IgD-negative memory B cell (primary cell): ENCODE results near the gene SESTD1. TPM values are rescaled to one million over a fixed set of nuclear protein-coding genes. Genes with fewer than 3 reads are reported as not detected.
"Not testable (repeated sequence)": the region's sequence is repeated elsewhere in the genome, so short reads cannot be mapped to it uniquely, and the experiment has no call there.

Experiments
- H3K27ac Mint-ChIP-seq, 3 donors: one replicate each; pipeline ENCODE4 v1.8.0; 2020 to 2022; ENCODE audit warnings: mild to moderate bottlenecking in 3 of 3, mixed read lengths in 3 of 3, moderate library complexity in 1 of 3
- H3K27me3 Mint-ChIP-seq: one replicate; pipeline ENCODE4 v1.8.0; 2021; ENCODE audit warnings: mixed read lengths
- H3K36me3 Mint-ChIP-seq: one replicate; pipeline ENCODE4 v1.8.0; 2020; ENCODE audit warnings: mild to moderate bottlenecking, mixed read lengths
- H3K4me1 Mint-ChIP-seq, 3 donors: one replicate each; pipeline ENCODE4 v1.8.0; 2020 to 2022; ENCODE audit warnings: mixed read lengths in 3 of 3, mild to moderate bottlenecking in 1 of 3
- H3K4me3 Mint-ChIP-seq, 4 donors: one replicate each; pipeline ENCODE4 v1.8.0; 2020 to 2022; ENCODE audit warnings: mild to moderate bottlenecking in 4 of 4, mixed read lengths in 4 of 4, moderate library complexity in 3 of 4
- H3K9me3 Mint-ChIP-seq, 3 donors: one replicate each; pipeline ENCODE4 v1.8.0; 2020 to 2021; ENCODE audit warnings: mixed read lengths in 3 of 3, mild to moderate bottlenecking in 1 of 3
- polyA plus RNA-seq: library from polyadenylated mRNA; unstranded; fragments of 300-500 nt; fragmentation: Illumina TruSeq; gene quantifications from one replicate; pipeline ENCODE4 v1.2.3, GENCODE V29; 2021

Gene SESTD1
- polyA plus RNA-seq, 1 donor from 2014 or later = 23.6 TPM

DNA sequence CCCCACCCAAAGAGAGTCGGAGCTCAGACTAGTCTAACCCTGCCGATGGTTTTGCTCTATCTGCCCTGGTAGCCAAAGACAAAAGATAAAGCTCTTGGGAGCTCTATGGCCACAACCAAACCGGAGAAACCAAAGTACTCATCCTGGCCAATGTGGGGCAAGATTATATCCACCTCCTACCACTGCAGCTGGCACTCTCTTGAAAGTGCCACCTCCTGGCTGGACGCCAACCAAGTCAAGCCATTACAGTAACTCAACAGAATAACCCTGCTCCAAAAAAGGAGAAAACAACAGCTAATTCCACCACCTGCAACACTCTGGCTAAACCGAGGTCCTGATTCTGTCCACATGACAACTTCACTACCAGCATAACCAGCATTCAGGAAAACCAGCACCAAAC is 57.6 kb downstream of the SESTD1 start:
- H3K4me1 Mint-ChIP-seq = peaks cover 11 to 24% (median 19%) of the 10 kb centered on the region in 3 donors
- H3K36me3 Mint-ChIP-seq = peaks cover 38% of the 10 kb centered on the region
- peaks cover 2 to 29% (median 28%) of the 10 kb centered on the region in 3 donors for H3K9me3 Mint-ChIP-seq
- H3K27me3 Mint-ChIP-seq = no peaks in the 10 kb centered on the region
- H3K27ac Mint-ChIP-seq = no peak overlapping the region
- peak overlapping the region in 1 of 4 donors; percentile 55 for H3K4me3 Mint-ChIP-seq

DNA sequence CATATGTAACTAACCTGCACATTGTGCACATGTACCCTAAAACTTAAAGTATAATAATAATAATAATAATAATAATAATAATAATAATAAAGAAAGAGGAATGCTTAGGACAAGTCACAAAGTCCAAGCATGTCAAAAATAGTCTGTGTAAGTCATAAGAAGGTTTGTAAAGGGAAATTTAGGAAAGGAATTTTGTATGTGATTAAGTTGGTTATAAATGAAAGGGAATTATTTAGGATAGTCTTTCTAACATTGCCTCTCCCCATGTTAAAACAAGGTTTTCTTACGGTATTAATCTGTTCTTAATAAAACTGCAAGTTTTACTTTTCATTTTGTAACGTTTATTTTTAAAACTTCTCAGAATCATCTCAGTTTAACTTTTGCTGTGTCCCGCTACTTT is 62.8 kb downstream of the SESTD1 start:
- no peak overlapping the region for H3K27ac Mint-ChIP-seq
- no peak overlapping the region for H3K4me3 Mint-ChIP-seq

DNA sequence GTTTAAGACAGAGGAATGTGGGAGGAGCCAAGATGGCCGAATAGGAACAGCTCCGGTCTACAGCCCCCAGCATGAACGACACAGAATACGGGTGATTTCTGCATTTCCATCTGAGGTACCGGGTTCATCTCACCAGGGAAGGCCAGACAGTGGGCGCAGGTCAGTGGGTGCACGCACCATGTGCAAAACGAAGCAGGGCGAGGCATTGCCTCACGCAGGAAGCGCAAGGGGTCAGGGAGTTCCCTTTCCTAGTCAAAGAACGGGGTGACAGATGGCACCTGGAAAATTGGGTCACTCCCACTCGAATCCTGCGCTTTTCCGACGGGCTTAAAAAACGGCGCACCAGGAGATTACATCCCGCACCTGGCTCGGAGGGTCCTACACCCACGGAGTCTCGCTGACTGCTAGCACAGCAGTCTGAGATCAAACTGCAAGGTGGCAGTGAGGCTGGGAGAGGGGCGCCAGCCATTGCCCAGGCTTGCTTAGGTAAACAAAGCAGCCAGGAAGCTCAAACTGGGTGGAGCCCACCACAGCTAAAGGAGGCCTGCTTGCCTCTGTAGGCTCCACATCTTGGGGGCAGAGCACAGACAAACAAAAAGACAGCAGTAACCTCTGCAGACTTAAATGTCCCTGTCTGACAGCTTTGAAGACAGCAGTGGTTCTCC is 68.6 kb downstream of the SESTD1 start:
- H3K27me3 Mint-ChIP-seq = not testable (repeated sequence)
- Mint-ChIP-seq H3K9me3 (peaks cover 8 to 13% (median 9%) of the 10 kb centered on the region in 3 donors), H3K36me3 (peaks cover 23% of the 10 kb centered on the region), H3K27ac (peak overlapping the region in 1 of 3 donors; percentile 33), H3K4me1 (peaks cover 14 to 24% (median 16%) of the 10 kb centered on the region in 3 donors), H3K4me3 (peak overlapping the region in 1 of 4 donors; percentile 71)

More for the DNA sequence above, 62.8 kb downstream of the SESTD1 start:
- H3K27me3 Mint-ChIP-seq = no peaks in the 10 kb centered on the region
- H3K4me1 Mint-ChIP-seq = peaks cover 5 to 7% (median 6%) of the 10 kb centered on the region in 3 donors
- H3K9me3 Mint-ChIP-seq = peaks cover 0 to 19% (median 11%) of the 10 kb centered on the region in 3 donors
- H3K36me3 Mint-ChIP-seq = peaks cover 19% of the 10 kb centered on the region

DNA sequence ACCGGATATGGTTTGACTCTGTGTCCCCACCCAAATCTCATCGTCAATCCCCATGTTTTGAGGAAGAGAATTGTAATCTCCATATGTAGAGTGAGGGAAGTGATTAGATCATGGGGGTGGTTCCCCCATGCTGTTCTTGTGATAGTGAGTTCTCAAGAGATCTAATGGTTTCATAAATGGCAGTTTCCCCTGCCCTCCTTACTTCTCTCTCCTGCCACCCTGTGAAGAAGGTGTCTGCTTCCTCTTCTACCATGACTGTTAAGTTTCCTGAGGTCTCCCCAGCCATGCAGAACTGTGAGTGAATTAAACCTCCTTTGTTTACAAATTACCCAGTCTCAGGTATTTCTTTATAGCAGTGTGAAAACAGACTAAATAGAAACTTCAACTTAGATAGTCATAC is 69.5 kb downstream of the SESTD1 start:
- Mint-ChIP-seq H3K9me3 (peaks cover 8 to 13% (median 11%) of the 10 kb centered on the region in 3 donors), H3K36me3 (peaks cover 27% of the 10 kb centered on the region), H3K27me3 (no peaks in the 10 kb centered on the region), H3K27ac (no peak overlapping the region), H3K4me1 (peaks cover 16 to 24% (median 16%) of the 10 kb centered on the region in 3 donors), H3K4me3 (peak overlapping the region in 2 of 4 donors; percentile 30 to 52)

DNA sequence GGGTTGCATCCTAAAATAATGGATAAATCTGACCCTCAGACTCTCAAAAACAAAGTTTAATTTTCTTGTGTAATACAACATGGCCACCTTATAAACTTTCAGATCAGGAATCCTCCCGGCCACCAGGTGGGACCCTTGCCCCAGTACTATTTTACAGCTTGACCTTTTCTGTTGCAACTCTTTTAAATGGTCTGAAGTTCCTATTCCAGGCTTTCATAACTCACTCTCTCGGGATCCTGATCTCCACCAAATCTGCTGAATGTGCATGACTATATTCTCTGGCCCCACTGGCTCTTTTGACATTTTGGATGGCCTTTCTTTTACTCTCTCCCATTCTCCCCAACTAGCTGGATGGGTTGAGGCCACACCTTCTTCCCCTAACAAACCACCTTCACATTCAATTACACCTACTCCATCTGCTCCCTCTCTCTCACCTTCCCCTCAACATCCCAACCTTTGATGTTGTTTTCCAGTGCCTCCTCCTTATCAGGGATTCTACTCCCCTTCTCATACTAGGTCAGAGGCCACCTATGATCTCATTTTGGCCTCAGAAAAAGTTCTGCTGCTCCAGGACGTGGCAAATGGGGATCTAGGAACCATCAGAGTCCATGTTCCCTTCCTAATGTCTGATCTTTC is 70.8 kb downstream of the SESTD1 start:
- no peaks in the 10 kb centered on the region for H3K27me3 Mint-ChIP-seq
- no peak overlapping the region for H3K27ac Mint-ChIP-seq
- peak overlapping the region in 2 of 4 donors; percentile 27 to 35 for H3K4me3 Mint-ChIP-seq
- H3K9me3 Mint-ChIP-seq = peaks cover 12 to 21% (median 13%) of the 10 kb centered on the region in 3 donors
- H3K4me1 Mint-ChIP-seq = peaks cover 18 to 24% (median 22%) of the 10 kb centered on the region in 3 donors
- H3K36me3 Mint-ChIP-seq = peaks cover 40% of the 10 kb centered on the region

DNA sequence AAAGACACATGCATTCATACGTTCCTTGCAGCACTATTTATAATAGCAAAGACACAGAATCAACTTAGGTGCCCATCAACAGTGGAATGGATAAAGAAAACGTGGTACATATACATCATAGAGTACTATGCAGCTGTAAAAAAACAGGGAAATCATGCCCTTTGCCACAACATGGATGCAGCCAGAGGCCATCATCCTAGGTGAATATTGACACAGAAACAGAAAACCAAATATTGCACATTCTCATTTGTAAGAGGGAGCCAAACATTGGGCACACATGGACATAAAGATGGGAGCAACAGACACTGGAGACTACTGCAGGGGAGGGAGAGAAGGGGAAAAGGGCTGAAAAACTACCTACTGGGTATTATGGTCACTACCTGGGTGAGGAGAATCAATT is 73.5 kb downstream of the SESTD1 start:
- Mint-ChIP-seq H3K4me3 (no peak overlapping the region), H3K4me1 (peaks cover 20 to 26% (median 22%) of the 10 kb centered on the region in 3 donors)

DNA sequence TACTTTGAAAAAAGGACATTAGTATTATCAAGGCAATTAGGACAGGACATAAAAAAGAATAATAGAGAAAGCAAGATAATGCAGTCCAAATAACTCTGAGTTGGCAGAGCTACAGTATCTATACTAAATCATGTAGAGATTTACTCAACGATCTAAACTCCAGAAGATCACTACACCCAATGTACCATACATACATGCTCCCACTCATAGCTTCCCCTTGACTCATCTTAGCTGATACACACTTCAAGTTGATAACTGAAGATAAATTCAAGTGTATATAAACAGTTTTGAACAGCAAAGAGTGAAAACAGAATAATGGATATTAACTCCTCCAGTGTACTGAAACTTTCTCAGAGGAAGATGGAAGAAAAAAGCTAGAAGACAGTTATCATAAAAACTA is 78.5 kb downstream of the SESTD1 start:
- H3K27ac Mint-ChIP-seq = no peak overlapping the region
- H3K9me3 Mint-ChIP-seq = peaks cover 0 to 13% (median 5%) of the 10 kb centered on the region in 3 donors

More for the DNA sequence above, 73.5 kb downstream of the SESTD1 start:
- Mint-ChIP-seq H3K27me3 (no peaks in the 10 kb centered on the region), H3K27ac (peak overlapping the region in 1 of 3 donors; percentile 9), H3K36me3 (peaks cover 43% of the 10 kb centered on the region), H3K9me3 (peaks cover 5 to 21% (median 13%) of the 10 kb centered on the region in 3 donors)

DNA sequence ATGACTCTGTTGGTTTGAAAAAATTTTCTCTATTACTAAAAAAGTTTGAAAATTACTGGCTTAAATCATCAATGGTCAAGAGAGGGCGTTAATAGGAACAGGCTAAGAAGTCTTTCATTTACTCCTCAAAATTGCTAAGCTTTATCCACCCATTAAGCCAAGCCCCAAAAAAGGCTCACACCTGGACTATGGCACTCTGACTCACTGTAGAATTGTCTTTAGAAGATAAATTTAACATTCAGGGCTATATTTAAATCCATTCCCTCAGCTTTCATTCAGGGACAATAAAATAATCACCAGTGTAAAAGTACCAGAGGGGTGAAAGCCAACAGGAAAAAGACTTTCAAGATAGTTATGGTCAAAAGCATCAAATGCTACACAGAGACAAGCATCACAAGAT is 80.0 kb downstream of the SESTD1 start:
- H3K4me3 Mint-ChIP-seq = no peak overlapping the region
- peaks cover 17% of the 10 kb centered on the region for H3K36me3 Mint-ChIP-seq
- H3K27me3 Mint-ChIP-seq = no peaks in the 10 kb centered on the region
- H3K9me3 Mint-ChIP-seq = peaks cover 0 to 6% (median 3%) of the 10 kb centered on the region in 3 donors
- H3K4me1 Mint-ChIP-seq = peaks cover 8 to 24% (median 19%) of the 10 kb centered on the region in 3 donors
- peak overlapping the region in 1 of 3 donors; percentile 61 for H3K27ac Mint-ChIP-seq

More for the DNA sequence above, 78.5 kb downstream of the SESTD1 start:
- Mint-ChIP-seq H3K36me3 (peaks cover 27% of the 10 kb centered on the region), H3K4me3 (no peak overlapping the region), H3K4me1 (peaks cover 10 to 15% (median 14%) of the 10 kb centered on the region in 3 donors), H3K27me3 (no peaks in the 10 kb centered on the region)

DNA sequence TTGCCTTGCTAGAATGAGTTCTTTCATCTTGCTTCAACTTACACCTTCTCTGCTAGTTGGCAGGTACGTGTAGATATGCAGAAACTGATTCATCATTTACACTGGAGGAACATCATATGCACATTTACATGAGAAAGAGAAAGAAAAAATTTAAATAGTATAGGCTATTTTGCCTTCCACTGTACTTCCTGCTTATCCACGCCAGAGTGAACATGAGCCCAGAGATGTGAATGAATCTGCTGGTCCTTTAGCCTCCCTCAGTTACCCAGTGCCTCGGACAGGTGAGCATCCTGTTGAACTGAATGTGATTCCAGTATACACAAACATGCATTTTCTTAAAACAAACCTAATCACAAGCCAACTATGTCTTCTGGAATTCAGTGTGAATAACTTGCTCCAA is 83.6 kb downstream of the SESTD1 start:
- no peaks in the 10 kb centered on the region for H3K27me3 Mint-ChIP-seq
- peaks cover 0 to 2% (median 0%) of the 10 kb centered on the region in 3 donors for H3K9me3 Mint-ChIP-seq
- peaks cover 2% of the 10 kb centered on the region for H3K36me3 Mint-ChIP-seq
- H3K4me1 Mint-ChIP-seq = peaks cover 0 to 18% (median 17%) of the 10 kb centered on the region in 3 donors
- H3K4me3 Mint-ChIP-seq = no peak overlapping the region
- H3K27ac Mint-ChIP-seq = peak overlapping the region in 1 of 3 donors; percentile 8

DNA sequence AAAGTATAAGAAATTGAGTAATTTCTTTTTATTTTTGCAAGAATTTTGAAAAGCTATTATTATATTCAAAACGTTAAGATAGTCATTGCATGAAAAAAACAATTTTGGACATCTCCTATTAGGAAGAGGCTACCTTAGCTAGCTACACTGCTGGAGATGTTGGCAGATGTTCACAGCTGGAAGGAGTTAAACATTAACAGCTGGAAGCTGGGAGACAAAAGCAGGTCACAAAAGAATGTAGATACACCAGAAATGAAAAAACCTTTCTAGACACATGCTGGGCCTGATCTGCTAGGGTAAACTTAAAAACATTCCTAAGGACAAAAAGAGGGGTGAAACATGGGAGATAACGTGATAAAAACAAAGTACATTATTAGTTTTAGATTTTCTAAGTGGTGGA is 84.4 kb downstream of the SESTD1 start:
- no peak overlapping the region for H3K4me3 Mint-ChIP-seq
- no peaks in the 10 kb centered on the region for H3K27me3 Mint-ChIP-seq
- peaks cover 2% of the 10 kb centered on the region for H3K36me3 Mint-ChIP-seq
- H3K4me1 Mint-ChIP-seq = peaks cover 1 to 18% (median 17%) of the 10 kb centered on the region in 3 donors
- no peak overlapping the region for H3K27ac Mint-ChIP-seq
- H3K9me3 Mint-ChIP-seq = peaks cover 0 to 2% (median 0%) of the 10 kb centered on the region in 3 donors

DNA sequence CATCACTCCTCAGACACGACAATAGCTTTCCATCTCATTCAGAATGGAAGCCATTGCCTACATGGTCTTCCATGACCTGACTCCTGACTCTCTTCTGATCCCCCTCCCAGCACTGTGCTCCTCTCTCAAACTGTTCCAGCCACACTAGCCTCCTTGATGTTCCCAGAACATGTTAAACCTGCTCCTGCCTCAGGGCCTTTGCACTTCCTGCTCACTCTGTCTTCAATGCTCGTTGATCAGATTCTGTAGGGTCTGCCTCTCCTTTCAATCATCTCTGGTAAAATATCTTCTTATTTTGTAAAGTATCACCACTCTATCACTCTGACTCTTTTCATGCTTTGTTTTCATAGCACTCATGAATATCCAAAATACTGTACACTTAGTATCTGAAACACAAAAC is 84.9 kb downstream of the SESTD1 start:
- Mint-ChIP-seq H3K9me3 (peaks cover 0 to 2% (median 0%) of the 10 kb centered on the region in 3 donors), H3K4me1 (peaks cover 1 to 18% (median 14%) of the 10 kb centered on the region in 3 donors), H3K27ac (no peak overlapping the region), H3K27me3 (no peaks in the 10 kb centered on the region), H3K4me3 (no peak overlapping the region), H3K36me3 (peaks cover 2% of the 10 kb centered on the region)

DNA sequence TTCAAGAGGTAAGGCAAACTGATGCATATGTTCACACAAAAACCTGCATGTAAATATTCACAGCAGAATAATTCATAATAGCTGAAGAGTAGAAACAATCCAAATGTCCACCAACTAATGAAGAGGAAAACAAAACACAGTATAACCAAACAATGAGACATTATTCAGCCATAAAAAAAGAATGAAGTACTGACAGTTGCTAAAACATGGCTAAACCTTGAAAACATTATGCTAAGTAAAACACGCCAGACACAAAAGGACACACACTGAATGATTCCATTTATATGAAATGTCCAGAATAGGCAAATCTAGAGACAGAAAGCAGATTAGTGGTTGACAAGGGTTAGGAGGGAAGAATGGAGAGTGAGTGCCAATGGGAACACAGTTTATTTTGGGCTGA is 86.9 kb downstream of the SESTD1 start:
- no peak overlapping the region for H3K27ac Mint-ChIP-seq
- H3K9me3 Mint-ChIP-seq = peaks cover 0 to 2% (median 0%) of the 10 kb centered on the region in 3 donors

DNA sequence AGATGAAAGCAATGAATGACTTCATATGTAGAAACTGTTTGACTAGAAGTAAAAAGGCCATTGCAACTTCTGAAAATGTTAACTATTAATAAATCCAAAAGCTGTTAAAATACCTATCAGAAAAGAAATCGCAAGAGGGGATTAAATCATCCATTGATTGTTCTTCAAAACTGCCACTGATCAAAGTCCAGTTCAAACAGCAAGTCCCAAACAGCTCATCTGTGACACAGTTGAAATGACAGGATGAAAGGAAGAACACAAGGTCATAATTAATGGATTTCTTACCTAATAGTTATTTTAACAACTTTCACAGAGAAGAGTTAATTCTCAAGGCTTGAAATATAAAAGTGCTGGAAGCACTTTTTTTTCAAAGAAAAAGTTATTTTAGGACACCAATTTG is 90.4 kb downstream of the SESTD1 start:
- H3K36me3 Mint-ChIP-seq = peaks cover 5% of the 10 kb centered on the region
- no peak overlapping the region for H3K27ac Mint-ChIP-seq
- H3K4me1 Mint-ChIP-seq = peaks cover 19 to 26% (median 23%) of the 10 kb centered on the region in 3 donors
- no peaks in the 10 kb centered on the region for H3K27me3 Mint-ChIP-seq
- H3K4me3 Mint-ChIP-seq = no peak overlapping the region
- H3K9me3 Mint-ChIP-seq = peaks cover 0 to 2% (median 0%) of the 10 kb centered on the region in 3 donors

More for the DNA sequence above, 86.9 kb downstream of the SESTD1 start:
- Mint-ChIP-seq H3K36me3 (peaks cover 2% of the 10 kb centered on the region), H3K4me1 (peaks cover 4 to 23% (median 17%) of the 10 kb centered on the region in 3 donors), H3K27me3 (no peaks in the 10 kb centered on the region), H3K4me3 (no peak overlapping the region)

DNA sequence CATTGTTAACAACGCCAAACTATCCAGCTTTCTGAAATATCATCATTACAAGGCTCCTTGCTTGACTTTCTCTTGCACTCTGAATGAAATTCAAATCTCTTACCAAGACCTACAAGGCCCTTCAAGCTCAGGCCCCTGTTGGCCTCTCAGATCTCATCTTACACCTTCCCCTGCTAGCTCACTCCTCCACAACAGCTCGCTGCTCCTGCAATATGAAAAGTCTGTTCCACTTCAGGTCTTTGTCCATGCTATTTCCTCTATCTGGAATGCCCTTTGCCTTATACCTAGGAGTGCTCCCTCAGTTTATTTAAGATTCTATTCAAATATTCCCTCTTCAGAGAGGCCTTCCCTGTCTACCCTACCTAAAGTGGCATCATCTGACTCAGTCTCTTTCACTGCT is 91.7 kb downstream of the SESTD1 start:
- Mint-ChIP-seq H3K9me3 (peaks cover 0 to 2% (median 0%) of the 10 kb centered on the region in 3 donors), H3K4me3 (peak overlapping the region in 1 of 4 donors; percentile 45), H3K27ac (no peak overlapping the region), H3K4me1 (peaks cover 19 to 27% (median 23%) of the 10 kb centered on the region in 3 donors), H3K36me3 (peaks cover 6% of the 10 kb centered on the region), H3K27me3 (no peaks in the 10 kb centered on the region)

DNA sequence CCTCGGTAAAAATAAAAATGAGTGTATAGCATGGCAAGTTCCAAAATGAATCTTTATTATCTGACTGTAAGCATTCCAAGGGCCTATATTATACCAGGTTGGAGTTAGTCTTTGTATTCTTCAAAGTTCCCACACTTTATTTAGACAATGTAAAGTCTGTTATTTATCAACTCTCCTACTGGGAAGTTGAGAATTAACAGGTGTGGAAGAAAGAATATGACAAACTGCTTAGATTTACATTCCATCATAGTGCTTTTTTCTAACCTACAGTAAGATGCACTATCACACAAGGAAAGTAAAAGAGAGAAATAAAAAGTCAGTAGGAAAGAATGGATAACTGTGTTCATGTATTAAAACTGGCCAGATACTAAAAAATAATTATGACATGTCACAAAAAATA is 93.3 kb downstream of the SESTD1 start:
- Mint-ChIP-seq H3K9me3 (peaks cover 0 to 8% (median 0%) of the 10 kb centered on the region in 3 donors), H3K4me3 (peak overlapping the region in 1 of 4 donors; percentile 7), H3K27me3 (no peaks in the 10 kb centered on the region), H3K4me1 (peaks cover 19 to 31% (median 23%) of the 10 kb centered on the region in 3 donors), H3K27ac (no peak overlapping the region), H3K36me3 (peaks cover 6% of the 10 kb centered on the region)
